HG03280 (cell line): ENCODE measurements around the gene SRSF4.
"Not testable (repeated sequence)": the region's sequence is repeated elsewhere in the genome, so short reads cannot be mapped to it uniquely, and the experiment has no call there.

Experiments used
- ATAC-seq: cut with Tn5 transposase; IDR thresholded peaks from one replicate; pipeline ENCODE4 v1.9.1; 2021; ENCODE audit warnings: mild to moderate bottlenecking, moderate library complexity; ENCODE audit not compliant: unreplicated experiment

Gene SRSF4

GRCh38 chr1:29181413-29182225 lies at the start of gene SRSF4:
TSS of gene SRSF4 (minus strand) at chr1:29181900. CDS start at chr1:29181752, 148 bp downstream.
- ATAC-seq: peak; percentile 86

- peak; percentile 94 for ATAC-seq
These were observed 49.1 kb upstream of the SRSF4 start, which contains the start of gene MECR for GRCh38 chr1:29230553-29231378. TSS of gene MECR (minus strand) at chr1:29230934. CDS start at chr1:29230906, 28 bp downstream.

GRCh38 chr1:29230204-29230552 lies 48.5 kb upstream of the SRSF4 start:
- ATAC-seq: no peak

- ATAC-seq: no peak
These were observed 45.8 kb upstream of the SRSF4 start for GRCh38 chr1:29227511-29227910.

GRCh38 chr1:29225361-29225760 lies 43.7 kb upstream of the SRSF4 start:
- ATAC-seq: no peak

- ATAC-seq: no peak
These were observed 42.7 kb upstream of the SRSF4 start for GRCh38 chr1:29224356-29224837.

- ATAC-seq: no peak
These were observed 41.8 kb upstream of the SRSF4 start for GRCh38 chr1:29223521-29223920.

GRCh38 chr1:29222686-29223085 lies 41.0 kb upstream of the SRSF4 start:
- no peak for ATAC-seq

- not testable (repeated sequence) for ATAC-seq
These were observed 40.6 kb upstream of the SRSF4 start for GRCh38 chr1:29222260-29222659.

- no peak for ATAC-seq
These were observed 39.6 kb upstream of the SRSF4 start for GRCh38 chr1:29221296-29221695.

GRCh38 chr1:29218223-29218622 lies 36.5 kb upstream of the SRSF4 start:
- ATAC-seq: no peak

- no peak for ATAC-seq
These were observed 35.9 kb upstream of the SRSF4 start for GRCh38 chr1:29217633-29218032.

- no peak for ATAC-seq
These were observed 31.4 kb upstream of the SRSF4 start for GRCh38 chr1:29213055-29213454.

- no peak for ATAC-seq
These were observed 29.7 kb upstream of the SRSF4 start for GRCh38 chr1:29211086-29212030.

GRCh38 chr1:29210278-29211085 lies 28.8 kb upstream of the SRSF4 start:
- no peak for ATAC-seq

GRCh38 chr1:29209173-29209572 lies 27.5 kb upstream of the SRSF4 start:
- no peak for ATAC-seq

- ATAC-seq: no peak
These were observed 26.7 kb upstream of the SRSF4 start for GRCh38 chr1:29208442-29208841.

- ATAC-seq: peak; percentile 73
These were observed 21.1 kb upstream of the SRSF4 start for GRCh38 chr1:29202584-29203340.

GRCh38 chr1:29202053-29202452 lies 20.4 kb upstream of the SRSF4 start:
- no peak for ATAC-seq
